ENCODE data around the gene RNF208.

The RNF208 gene

DNA sequence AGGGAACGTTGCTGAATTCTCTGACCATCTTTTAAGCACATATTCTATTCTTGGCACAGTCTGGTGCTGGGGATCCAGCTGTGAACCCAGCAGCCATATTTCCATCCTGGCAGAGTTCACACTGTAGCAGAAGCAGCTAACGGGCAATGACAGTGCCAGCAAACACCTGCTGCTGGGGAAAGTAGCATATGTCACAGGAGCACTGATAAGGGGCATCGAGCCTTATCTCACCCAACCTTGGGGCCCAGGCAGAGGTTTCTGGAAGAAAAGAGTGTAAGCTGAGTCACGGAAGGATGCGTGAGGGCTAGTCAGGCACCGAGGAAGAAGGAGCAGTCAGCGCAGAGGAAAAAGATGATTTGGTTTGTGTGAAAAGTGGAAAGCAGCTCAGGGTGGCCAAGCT, 15.4 kb downstream of the RNF208 start:
- no peak for DNase-seq
- POLR2A ChIA-PET: interaction anchor here (0.6 to 1.2 kb wide), 2 partner anchors 18 to 19 kb away, joined by 3 to 4 read pairs; partner anchors contain the start of genes ANAPC2 and SSNA1
- CTCF ChIA-PET: interaction anchor here (0.9 to 1.5 kb wide), 3 partner anchors 10 to 91 kb away, joined by 4 to 5 read pairs (median 5); partner anchors contain the start of gene DPP7
- Histone ChIP-seq H3K27ac (ENCODE audit: insufficient read depth in 1 of 2, low read depth in 1 of 2, low read length in 2 of 2, poor library complexity in 1 of 2, severe bottlenecking in 2 of 2) (peak overlapping the region; percentile 85 to 93), H3K4me1 (ENCODE audit: control extremely low read depth in 1 of 4, control insufficient read depth in 4 of 4, insufficient read depth in 4 of 4, low read length in 3 of 4) (peaks cover 10 to 40% (median 28%) of the 10 kb centered on the region in 4 experiments), H3K4me3 (ENCODE audit: control insufficient read depth in 1 of 7, extremely low read depth in 1 of 7, insufficient read depth in 4 of 7, low read depth in 2 of 7, low read length in 6 of 7) (peak overlapping the region in 5 of 7 experiments; percentile 84 to 94 (median 92)), H3K9me3 (ENCODE audit: control extremely low read depth in 1 of 5, control insufficient read depth in 4 of 5, insufficient read depth in 2 of 5, low read depth in 1 of 5, low read length in 4 of 5) (no peaks in the 10 kb centered on the region), H3K36me3 (ENCODE audit: control insufficient read depth in 4 of 4, insufficient read depth in 4 of 4, low read length in 3 of 4) (peaks cover 0 to 26% (median 7%) of the 10 kb centered on the region in 4 experiments), H3K27me3 (replicated peaks in 2 of 5; ENCODE audit: control insufficient read depth in 4 of 5, insufficient read depth in 5 of 5, low read length in 4 of 5) (no peaks in the 10 kb centered on the region)
- WGBS (ENCODE audit: insufficient coverage): 86% methylated on average over 5 of the region's 7 CpGs

GRCh38 chr9:137205126-137206069, 16.6 kb downstream of the RNF208 start, which contains the start of the genes NDOR1 and TMEM203:
TSS of gene NDOR1 (plus strand) at chr9:137205700. CDS start at chr9:137205778, 78 bp downstream.
TSS of gene TMEM203 (minus strand) at chr9:137205648. CDS start at chr9:137205414, 234 bp downstream.
- H3K9me3 ChIP-seq (ENCODE audit: control extremely low read depth in 1 of 5, control insufficient read depth in 4 of 5, insufficient read depth in 2 of 5, low read depth in 1 of 5, low read length in 4 of 5): no peaks in the 10 kb centered on the region
- CTCF ChIA-PET: interaction anchor here (0.7 to 2.5 kb wide), 5 partner anchors 11 to 94 kb away, joined by 3 to 11 read pairs (median 5); partner anchors contain the start of gene RNF224
- H3K4me1 ChIP-seq (ENCODE audit: control extremely low read depth in 1 of 4, control insufficient read depth in 4 of 4, insufficient read depth in 4 of 4, low read length in 3 of 4): peaks cover 10 to 47% (median 35%) of the 10 kb centered on the region in 4 experiments
- POLR2A ChIA-PET: interaction anchor here (0.5 to 1.2 kb wide), 4 partner anchors 9 to 454 kb away, joined by 3 to 4 read pairs (median 4); partner anchors contain the start of genes ANAPC2 and SSNA1
- WGBS (ENCODE audit: insufficient coverage): under 1% methylated on average over 96 of the region's 98 CpGs
- H3K4me3 ChIP-seq (ENCODE audit: control insufficient read depth in 1 of 7, extremely low read depth in 1 of 7, insufficient read depth in 4 of 7, low read depth in 2 of 7, low read length in 6 of 7): peak within 1 kb of the TSS; percentile 74 to 94 (median 90)
- DNase-seq: peak; percentile 87 to 92 (median 92)
- H3K27me3 ChIP-seq (replicated peaks in 2 of 5; ENCODE audit: control insufficient read depth in 4 of 5, insufficient read depth in 5 of 5, low read length in 4 of 5): no peaks in the 10 kb centered on the region
- peaks cover 0 to 21% (median 7%) of the 10 kb centered on the region in 4 experiments for H3K36me3 ChIP-seq (ENCODE audit: control insufficient read depth in 4 of 4, insufficient read depth in 4 of 4, low read length in 3 of 4)
- peak within 1 kb of the TSS; percentile 85 to 93 for H3K27ac ChIP-seq (ENCODE audit: insufficient read depth in 1 of 2, low read depth in 1 of 2, low read length in 2 of 2, poor library complexity in 1 of 2, severe bottlenecking in 2 of 2)

DNA sequence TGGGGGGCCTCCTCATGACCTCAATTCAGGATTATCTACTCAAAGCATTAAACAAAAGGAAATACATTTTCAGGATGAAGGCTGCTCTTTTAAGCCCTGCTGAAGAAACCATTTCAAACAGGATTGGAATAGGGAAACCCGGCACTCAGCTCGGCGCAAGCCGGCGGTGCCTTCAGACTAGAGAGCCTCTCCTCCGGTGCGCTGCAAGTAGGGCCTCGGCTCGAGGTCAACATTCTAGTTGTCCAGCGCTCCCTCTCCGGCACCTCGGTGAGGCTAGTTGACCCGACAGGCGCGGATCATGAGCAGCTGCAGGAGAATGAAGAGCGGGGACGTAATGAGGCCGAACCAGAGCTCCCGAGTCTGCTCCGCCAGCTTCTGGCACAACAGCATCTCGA, 17.3 kb downstream of the RNF208 start:
- no peak for DNase-seq
- WGBS (ENCODE audit: insufficient coverage): 23% methylated on average over 21 of the region's 21 CpGs
- peak overlapping the region; percentile 74 to 94 (median 90) for H3K4me3 ChIP-seq (ENCODE audit: control insufficient read depth in 1 of 7, extremely low read depth in 1 of 7, insufficient read depth in 4 of 7, low read depth in 2 of 7, low read length in 6 of 7)
- peaks cover 10 to 49% (median 37%) of the 10 kb centered on the region in 4 experiments for H3K4me1 ChIP-seq (ENCODE audit: control extremely low read depth in 1 of 4, control insufficient read depth in 4 of 4, insufficient read depth in 4 of 4, low read length in 3 of 4)
- ChIA-PET POLR2A (no interaction called here), CTCF (interaction anchor here (0.7 to 2.5 kb wide), 6 partner anchors 11 to 94 kb away, joined by 3 to 11 read pairs (median 4); partner anchors contain the start of gene RNF224)
- H3K36me3 ChIP-seq (ENCODE audit: control insufficient read depth in 4 of 4, insufficient read depth in 4 of 4, low read length in 3 of 4): peaks cover 0 to 15% (median 7%) of the 10 kb centered on the region in 4 experiments
- peak overlapping the region; percentile 85 to 93 for H3K27ac ChIP-seq (ENCODE audit: insufficient read depth in 1 of 2, low read depth in 1 of 2, low read length in 2 of 2, poor library complexity in 1 of 2, severe bottlenecking in 2 of 2)
- no peaks in the 10 kb centered on the region for H3K9me3 ChIP-seq (ENCODE audit: control extremely low read depth in 1 of 5, control insufficient read depth in 4 of 5, insufficient read depth in 2 of 5, low read depth in 1 of 5, low read length in 4 of 5)
- peaks cover 0 to under 1% (median 0%) of the 10 kb centered on the region in 5 experiments for H3K27me3 ChIP-seq (replicated peaks in 2 of 5; ENCODE audit: control insufficient read depth in 4 of 5, insufficient read depth in 5 of 5, low read length in 4 of 5)

GRCh38 chr9:137202966-137203365, 19.1 kb downstream of the RNF208 start:
- CTCF ChIA-PET: interaction anchor here (0.7 to 2.6 kb wide), 4 partner anchors 13 to 172 kb away, joined by 3 to 5 read pairs (median 4); no protein-coding TSS in a partner anchor
- H3K36me3 ChIP-seq (ENCODE audit: control insufficient read depth in 4 of 4, insufficient read depth in 4 of 4, low read length in 3 of 4): peaks cover 0 to 12% (median 2%) of the 10 kb centered on the region in 4 experiments
- DNase-seq: no peak
- peaks cover 0 to 9% (median 0%) of the 10 kb centered on the region in 5 experiments for H3K27me3 ChIP-seq (replicated peaks in 2 of 5; ENCODE audit: control insufficient read depth in 4 of 5, insufficient read depth in 5 of 5, low read length in 4 of 5)
- no peaks in the 10 kb centered on the region for H3K9me3 ChIP-seq (ENCODE audit: control extremely low read depth in 1 of 5, control insufficient read depth in 4 of 5, insufficient read depth in 2 of 5, low read depth in 1 of 5, low read length in 4 of 5)
- H3K4me1 ChIP-seq (ENCODE audit: control extremely low read depth in 1 of 4, control insufficient read depth in 4 of 4, insufficient read depth in 4 of 4, low read length in 3 of 4): peaks cover 10 to 67% (median 45%) of the 10 kb centered on the region in 4 experiments
- no peak overlapping the region for H3K4me3 ChIP-seq (ENCODE audit: control insufficient read depth in 1 of 7, extremely low read depth in 1 of 7, insufficient read depth in 4 of 7, low read depth in 2 of 7, low read length in 6 of 7)
- over 99% methylated on average over 7 of the region's 8 CpGs for WGBS (ENCODE audit: insufficient coverage)
- POLR2A ChIA-PET: no interaction called here
- H3K27ac ChIP-seq (ENCODE audit: insufficient read depth in 1 of 2, low read depth in 1 of 2, low read length in 2 of 2, poor library complexity in 1 of 2, severe bottlenecking in 2 of 2): no peak overlapping the region

GRCh38 chr9:137201205-137201868, 20.7 kb downstream of the RNF208 start:
- Histone ChIP-seq H3K4me3 (ENCODE audit: control insufficient read depth in 1 of 7, extremely low read depth in 1 of 7, insufficient read depth in 4 of 7, low read depth in 2 of 7, low read length in 6 of 7) (peak overlapping the region; percentile 69 to 92 (median 89)), H3K4me1 (ENCODE audit: control extremely low read depth in 1 of 4, control insufficient read depth in 4 of 4, insufficient read depth in 4 of 4, low read length in 3 of 4) (peaks cover 7 to 61% (median 40%) of the 10 kb centered on the region in 4 experiments), H3K36me3 (ENCODE audit: control insufficient read depth in 4 of 4, insufficient read depth in 4 of 4, low read length in 3 of 4) (no peaks in the 10 kb centered on the region), H3K9me3 (ENCODE audit: control extremely low read depth in 1 of 5, control insufficient read depth in 4 of 5, insufficient read depth in 2 of 5, low read depth in 1 of 5, low read length in 4 of 5) (no peaks in the 10 kb centered on the region), H3K27ac (ENCODE audit: insufficient read depth in 1 of 2, low read depth in 1 of 2, low read length in 2 of 2, poor library complexity in 1 of 2, severe bottlenecking in 2 of 2) (peak overlapping the region in 1 of 2 experiments; percentile 71), H3K27me3 (replicated peaks in 2 of 5; ENCODE audit: control insufficient read depth in 4 of 5, insufficient read depth in 5 of 5, low read length in 4 of 5) (peaks cover 0 to 9% (median 0%) of the 10 kb centered on the region in 5 experiments)
- 32% methylated on average over 21 of the region's 23 CpGs for WGBS (ENCODE audit: insufficient coverage)
- CTCF ChIA-PET: interaction anchor here (2.5 to 2.6 kb wide), 2 partner anchors 12 to 14 kb away, joined by 5 to 14 read pairs; no protein-coding TSS in a partner anchor
- POLR2A ChIA-PET: interaction anchor here (0.6 to 1.1 kb wide), 5 partner anchors 12 to 496 kb away, joined by 3 to 6 read pairs (median 4); partner anchors contain the start of gene ARRDC1
- no peak for DNase-seq

Data from common myeloid progenitor, CD34-positive (primary cell).